Measurements from ENCODE around the gene GRIN2A.

The GRIN2A gene

GRCh38 chr16:9766891-9767290, 415.3 kb downstream of the GRIN2A start:
- DNase-seq (ENCODE audit: low read depth) = no peak

- DNase-seq (ENCODE audit: low read depth) = no peak
These were observed 418.7 kb downstream of the GRIN2A start for GRCh38 chr16:9763505-9763904.

GRCh38 chr16:9761870-9762269, 420.4 kb downstream of the GRIN2A start:
- DNase-seq (ENCODE audit: low read depth) = no peak

GRCh38 chr16:9757687-9758086, 424.5 kb downstream of the GRIN2A start:
- DNase-seq (ENCODE audit: low read depth) = no peak

- DNase-seq (ENCODE audit: low read depth) = no peak
These were observed 425.8 kb downstream of the GRIN2A start for GRCh38 chr16:9756434-9756833.

GRCh38 chr16:9755081-9755480, 427.1 kb downstream of the GRIN2A start:
- DNase-seq (ENCODE audit: low read depth) = no peak

GRCh38 chr16:9741776-9742175, 440.5 kb downstream of the GRIN2A start:
- no peak for DNase-seq (ENCODE audit: low read depth)

GRCh38 chr16:9739301-9739700, 442.9 kb downstream of the GRIN2A start:
- DNase-seq (ENCODE audit: low read depth) = no peak

GRCh38 chr16:9738690-9739089, 443.5 kb downstream of the GRIN2A start:
- no peak for DNase-seq (ENCODE audit: low read depth)

GRCh38 chr16:9736547-9736946, 445.7 kb downstream of the GRIN2A start:
- DNase-seq (ENCODE audit: low read depth) = no peak

- DNase-seq (ENCODE audit: low read depth) = no peak
These were observed 459.1 kb downstream of the GRIN2A start for GRCh38 chr16:9723136-9723535.

- no peak for DNase-seq (ENCODE audit: low read depth)
These were observed 468.3 kb downstream of the GRIN2A start for GRCh38 chr16:9713907-9714306.

GRCh38 chr16:9713156-9713555, 469.1 kb downstream of the GRIN2A start:
- no peak for DNase-seq (ENCODE audit: low read depth)

GRCh38 chr16:9708972-9709620, 473.1 kb downstream of the GRIN2A start:
- DNase-seq (ENCODE audit: low read depth) = no peak

- DNase-seq (ENCODE audit: low read depth) = no peak
These were observed 475.9 kb downstream of the GRIN2A start for GRCh38 chr16:9706217-9706836.

GRCh38 chr16:9703731-9704130, 478.5 kb downstream of the GRIN2A start:
- DNase-seq (ENCODE audit: low read depth) = no peak

Data from activated gamma-delta T cell treated with anti-CD3 and anti-CD28 coated beads, Interleukin-2, amount 50 U/mL, for 16 hours (primary cell).